22Rv1 (cell line): ENCODE measurements around the gene BMP7.

Experiments
- CTCF ChIP-seq: fragments of 450-650 bp; IDR thresholded peaks from 2 replicates; pipeline ENCODE4 v1.5.1; 2017; ENCODE audit warnings: mild to moderate bottlenecking
- ZFX ChIP-seq: fragments of 450-650 bp; IDR thresholded peaks from 2 replicates; pipeline ENCODE4 v1.6.1; 2017; ENCODE audit warnings: antibody characterized with exemption, borderline replicate concordance

GRCh38 chr20:57211406-57211805 lies 55.0 kb downstream of the BMP7 start:
- TF ChIP-seq CTCF (no peak), ZFX (no peak)
